ENCODE results near the gene DENND4A.

DENND4A gene

DNA sequence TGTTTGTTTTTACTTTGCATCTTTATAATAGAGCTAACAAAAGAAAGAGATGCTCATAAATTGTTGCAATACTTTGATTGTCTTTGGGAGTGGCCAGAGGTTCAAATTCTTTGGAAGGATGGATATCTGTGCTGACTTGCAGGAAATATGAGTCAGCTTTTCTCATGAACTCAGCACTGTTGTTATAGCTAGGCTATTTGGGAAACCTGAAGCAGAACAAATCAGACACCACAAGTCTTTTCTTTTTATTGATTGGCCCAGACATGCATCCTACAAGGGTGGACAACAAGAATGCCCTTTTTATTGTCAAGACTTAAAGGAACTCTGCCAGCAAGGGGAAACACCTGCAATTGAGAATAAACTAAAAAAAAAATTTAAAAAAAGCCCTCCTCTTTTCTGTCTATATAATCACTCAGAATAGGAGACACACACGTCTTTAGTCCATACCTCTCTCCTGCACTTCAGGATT is 4.6 kb upstream of the DENND4A start:
- no CpG with 5 or more reads among the region's 1 CpG for WGBS, 2 donors (ENCODE audit: extremely low coverage in 2 of 2, insufficient read length in 2 of 2, insufficient replicate concordance in 1 of 2)

DNA sequence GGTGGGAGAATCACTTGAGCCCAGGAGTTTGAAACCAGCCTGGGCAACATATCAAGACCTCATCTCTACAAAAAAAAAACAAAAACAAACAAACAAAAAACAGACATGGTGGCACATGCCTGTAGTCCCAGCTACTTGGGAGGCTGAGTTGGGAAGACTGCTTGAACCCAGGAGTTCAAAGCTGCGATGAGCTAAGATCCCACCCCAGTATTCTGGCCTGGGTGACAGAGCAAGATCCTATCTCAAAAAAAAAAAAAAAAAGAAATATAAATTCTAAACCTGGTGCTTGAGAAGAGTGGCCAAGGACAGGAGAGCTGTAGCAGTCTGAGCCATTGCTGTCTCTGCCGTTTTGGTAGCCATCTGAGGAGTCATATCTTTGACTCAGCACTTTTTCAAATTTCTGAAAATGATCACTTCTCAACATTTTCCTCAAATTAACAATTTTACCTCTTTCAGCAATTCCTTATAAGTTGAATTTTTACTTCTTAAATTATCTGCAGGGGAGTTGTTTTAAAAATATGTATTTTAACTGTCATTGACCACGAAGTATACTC is 3.6 kb upstream of the DENND4A start:
- Histone ChIP-seq H3K14ac (ENCODE audit: low read length) (no peak overlapping the region), H2BK12ac (ENCODE audit: low read length) (no peak overlapping the region), H3K27ac (replicated peaks; ENCODE audit: low read length) (no peak overlapping the region), H3K9me3 (replicated peaks in 1 of 2; ENCODE audit: control insufficient read depth in 2 of 2, insufficient read depth in 1 of 2, low read depth in 1 of 2, low read length in 2 of 2) (no peaks in the 10 kb centered on the region), H3K4me2 (ENCODE audit: insufficient read depth, low read length, poor library complexity, severe bottlenecking) (no peak overlapping the region), H2AFZ (ENCODE audit: low read length) (no peak overlapping the region), H3K36me3 (replicated peaks in 1 of 2; ENCODE audit: control insufficient read depth in 2 of 2, insufficient read depth in 2 of 2, low read length in 2 of 2) (no peaks in the 10 kb centered on the region), H3K4me3 (ENCODE audit: low read length in 2 of 2) (no peak overlapping the region), H3K18ac (ENCODE audit: low read length) (no peak overlapping the region), H3K79me1 (ENCODE audit: low read depth, low read length) (no peaks in the 10 kb centered on the region), H3K4me1 (ENCODE audit: control insufficient read depth in 2 of 2, insufficient read depth in 1 of 2, low read depth in 1 of 2, low read length in 2 of 2) (peaks cover 0 to 2% of the 10 kb centered on the region in 2 donors), H2AK5ac (ENCODE audit: low read depth, low read length) (no peak overlapping the region), H3K9ac (ENCODE audit: low read depth, low read length, poor library complexity) (no peak overlapping the region), H3K23ac (ENCODE audit: low read depth, low read length, poor library complexity) (no peak overlapping the region), H2BK120ac (ENCODE audit: low read depth, low read length) (no peak overlapping the region), H2BK15ac (ENCODE audit: low read length) (no peak overlapping the region), H2BK5ac (ENCODE audit: low read length) (no peak overlapping the region), H4K91ac (ENCODE audit: low read depth, low read length, poor library complexity) (no peak overlapping the region), H3K4ac (ENCODE audit: low read length) (no peak overlapping the region), H3K27me3 (ENCODE audit: control insufficient read depth in 3 of 3, insufficient read depth in 3 of 3, low read depth in 1 of 3, low read length in 3 of 3) (no peaks in the 10 kb centered on the region), H4K8ac (ENCODE audit: low read depth, low read length) (no peak overlapping the region)
- DNase-seq (ENCODE audit: low spot score) = no peak
- WGBS, 2 donors (ENCODE audit: extremely low coverage in 2 of 2, insufficient read length in 2 of 2, insufficient replicate concordance in 1 of 2) = no CpG with 5 or more reads among the region's 3 CpGs

More for the DNA sequence above, 4.6 kb upstream of the DENND4A start:
- H3K23ac ChIP-seq (ENCODE audit: low read depth, low read length, poor library complexity) = no peak overlapping the region
- no peaks in the 10 kb centered on the region for H3K79me1 ChIP-seq (ENCODE audit: low read depth, low read length)
- no peak overlapping the region for H3K18ac ChIP-seq (ENCODE audit: low read length)
- no peaks in the 10 kb centered on the region for H3K9me3 ChIP-seq (replicated peaks in 1 of 2; ENCODE audit: control insufficient read depth in 2 of 2, insufficient read depth in 1 of 2, low read depth in 1 of 2, low read length in 2 of 2)
- H3K4ac ChIP-seq (ENCODE audit: low read length) = no peak overlapping the region
- H4K91ac ChIP-seq (ENCODE audit: low read depth, low read length, poor library complexity) = no peak overlapping the region
- H3K9ac ChIP-seq (ENCODE audit: low read depth, low read length, poor library complexity) = no peak overlapping the region
- DNase-seq (ENCODE audit: low spot score) = no peak
- no peak overlapping the region for H2BK5ac ChIP-seq (ENCODE audit: low read length)
- H3K27me3 ChIP-seq (ENCODE audit: control insufficient read depth in 3 of 3, insufficient read depth in 3 of 3, low read depth in 1 of 3, low read length in 3 of 3) = no peaks in the 10 kb centered on the region
- H2BK120ac ChIP-seq (ENCODE audit: low read depth, low read length) = no peak overlapping the region
- no peak overlapping the region for H3K4me3 ChIP-seq (ENCODE audit: low read length in 2 of 2)
- H3K4me1 ChIP-seq (ENCODE audit: control insufficient read depth in 2 of 2, insufficient read depth in 1 of 2, low read depth in 1 of 2, low read length in 2 of 2) = peaks cover 0 to 2% of the 10 kb centered on the region in 2 donors
- no peak overlapping the region for H4K8ac ChIP-seq (ENCODE audit: low read depth, low read length)
- no peak overlapping the region for H3K4me2 ChIP-seq (ENCODE audit: insufficient read depth, low read length, poor library complexity, severe bottlenecking)
- H2BK15ac ChIP-seq (ENCODE audit: low read length) = no peak overlapping the region
- no peaks in the 10 kb centered on the region for H3K36me3 ChIP-seq (replicated peaks in 1 of 2; ENCODE audit: control insufficient read depth in 2 of 2, insufficient read depth in 2 of 2, low read length in 2 of 2)
- H2AK5ac ChIP-seq (ENCODE audit: low read depth, low read length) = no peak overlapping the region
- H2AFZ ChIP-seq (ENCODE audit: low read length) = no peak overlapping the region
- H3K14ac ChIP-seq (ENCODE audit: low read length) = no peak overlapping the region
- no peak overlapping the region for H2BK12ac ChIP-seq (ENCODE audit: low read length)
- H3K27ac ChIP-seq (replicated peaks; ENCODE audit: low read length) = no peak overlapping the region

DNA sequence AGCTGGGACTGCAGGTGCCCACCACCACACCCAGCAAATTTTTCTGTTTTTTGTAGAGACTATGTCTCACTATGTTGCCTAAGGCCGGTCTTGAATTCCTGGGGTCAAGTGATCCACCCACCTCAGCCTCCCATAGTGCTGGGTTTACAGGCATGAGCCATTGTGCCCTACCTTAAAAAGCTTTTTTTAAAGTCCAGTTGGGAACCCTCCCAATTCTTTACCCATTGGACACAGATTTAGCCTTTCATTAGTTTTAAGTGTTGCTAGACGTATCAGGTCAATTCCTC is 1.7 kb upstream of the DENND4A start:
- H3K27ac ChIP-seq (replicated peaks; ENCODE audit: low read length) = no peak overlapping the region
- peaks cover 0 to 2% of the 10 kb centered on the region in 2 donors for H3K4me1 ChIP-seq (ENCODE audit: control insufficient read depth in 2 of 2, insufficient read depth in 1 of 2, low read depth in 1 of 2, low read length in 2 of 2)
- H3K4me2 ChIP-seq (ENCODE audit: insufficient read depth, low read length, poor library complexity, severe bottlenecking) = no peak overlapping the region
- H3K4ac ChIP-seq (ENCODE audit: low read length) = no peak overlapping the region
- H3K79me1 ChIP-seq (ENCODE audit: low read depth, low read length) = no peaks in the 10 kb centered on the region
- H2BK15ac ChIP-seq (ENCODE audit: low read length) = no peak overlapping the region
- H3K9me3 ChIP-seq (replicated peaks in 1 of 2; ENCODE audit: control insufficient read depth in 2 of 2, insufficient read depth in 1 of 2, low read depth in 1 of 2, low read length in 2 of 2) = no peaks in the 10 kb centered on the region
- H2AFZ ChIP-seq (ENCODE audit: low read length) = no peak overlapping the region
- H4K8ac ChIP-seq (ENCODE audit: low read depth, low read length) = no peak overlapping the region
- DNase-seq (ENCODE audit: low spot score) = no peak
- no peaks in the 10 kb centered on the region for H3K36me3 ChIP-seq (replicated peaks in 1 of 2; ENCODE audit: control insufficient read depth in 2 of 2, insufficient read depth in 2 of 2, low read length in 2 of 2)
- H3K14ac ChIP-seq (ENCODE audit: low read length) = no peak overlapping the region
- H3K9ac ChIP-seq (ENCODE audit: low read depth, low read length, poor library complexity) = no peak overlapping the region
- H3K18ac ChIP-seq (ENCODE audit: low read length) = no peak overlapping the region
- H3K27me3 ChIP-seq (ENCODE audit: control insufficient read depth in 3 of 3, insufficient read depth in 3 of 3, low read depth in 1 of 3, low read length in 3 of 3) = no peaks in the 10 kb centered on the region
- no peak overlapping the region for H2BK120ac ChIP-seq (ENCODE audit: low read depth, low read length)
- no peak overlapping the region for H2BK12ac ChIP-seq (ENCODE audit: low read length)
- H2BK5ac ChIP-seq (ENCODE audit: low read length) = no peak overlapping the region
- no peak overlapping the region for H3K23ac ChIP-seq (ENCODE audit: low read depth, low read length, poor library complexity)
- no peak overlapping the region for H4K91ac ChIP-seq (ENCODE audit: low read depth, low read length, poor library complexity)
- H3K4me3 ChIP-seq (ENCODE audit: low read length in 2 of 2) = no peak overlapping the region
- no CpG with 5 or more reads among the region's 2 CpGs for WGBS, 2 donors (ENCODE audit: extremely low coverage in 2 of 2, insufficient read length in 2 of 2, insufficient replicate concordance in 1 of 2)
- H2AK5ac ChIP-seq (ENCODE audit: low read depth, low read length) = no peak overlapping the region

DNA sequence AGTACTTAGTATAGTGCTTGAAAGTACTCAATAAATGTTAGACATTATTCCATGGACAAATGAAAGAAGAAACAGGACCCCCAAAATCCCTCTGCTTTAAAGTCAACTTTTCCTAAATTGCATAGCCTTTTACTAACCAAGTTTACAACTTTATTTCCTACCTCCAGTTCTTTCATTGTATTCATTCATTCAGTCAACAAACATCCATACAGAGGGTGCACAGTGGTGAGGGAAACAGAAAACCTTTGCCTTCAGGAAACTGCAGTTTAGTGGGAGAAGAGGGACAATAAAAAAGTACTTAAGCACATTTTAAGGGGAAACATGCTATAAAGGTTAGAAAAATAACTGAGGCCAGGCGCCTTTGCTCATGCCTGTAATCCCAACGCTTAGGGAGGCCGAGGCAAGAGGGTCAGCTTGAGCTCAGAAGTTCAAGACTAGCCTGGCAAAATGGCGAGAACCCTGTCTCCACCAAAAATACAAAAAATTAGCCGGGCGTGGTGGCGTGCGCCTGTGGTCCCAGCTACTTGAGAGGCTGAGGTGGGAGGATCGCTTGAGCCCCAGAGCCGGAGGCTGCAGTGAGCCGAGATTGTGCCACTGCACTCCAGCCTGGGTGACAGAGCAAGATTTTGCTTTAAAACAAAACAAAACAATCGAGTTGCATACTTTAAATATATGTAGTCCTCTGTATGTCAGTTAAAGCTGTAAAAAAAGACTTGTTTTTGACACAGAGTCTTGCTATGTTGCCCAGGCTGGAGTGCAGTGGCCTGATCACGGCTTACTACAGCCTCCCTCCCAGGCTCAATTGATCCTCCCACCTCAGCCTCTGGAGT is 1.1 kb upstream of the DENND4A start:
- Histone ChIP-seq H4K8ac (ENCODE audit: low read depth, low read length) (no peak overlapping the region), H2BK15ac (ENCODE audit: low read length) (no peak overlapping the region), H3K9me3 (replicated peaks in 1 of 2; ENCODE audit: control insufficient read depth in 2 of 2, insufficient read depth in 1 of 2, low read depth in 1 of 2, low read length in 2 of 2) (no peaks in the 10 kb centered on the region), H3K18ac (ENCODE audit: low read length) (no peak overlapping the region), H3K27ac (replicated peaks; ENCODE audit: low read length) (no peak overlapping the region), H2BK5ac (ENCODE audit: low read length) (no peak overlapping the region), H3K4ac (ENCODE audit: low read length) (no peak overlapping the region), H3K23ac (ENCODE audit: low read depth, low read length, poor library complexity) (no peak overlapping the region), H4K91ac (ENCODE audit: low read depth, low read length, poor library complexity) (no peak overlapping the region), H3K4me3 (ENCODE audit: low read length in 2 of 2) (peak overlapping the region in 1 of 2 donors; percentile 62), H2AFZ (ENCODE audit: low read length) (peak overlapping the region; percentile 90), H2BK120ac (ENCODE audit: low read depth, low read length) (no peak overlapping the region), H3K4me1 (ENCODE audit: control insufficient read depth in 2 of 2, insufficient read depth in 1 of 2, low read depth in 1 of 2, low read length in 2 of 2) (peaks cover 0 to 2% of the 10 kb centered on the region in 2 donors), H2BK12ac (ENCODE audit: low read length) (no peak overlapping the region), H3K27me3 (ENCODE audit: control insufficient read depth in 3 of 3, insufficient read depth in 3 of 3, low read depth in 1 of 3, low read length in 3 of 3) (no peaks in the 10 kb centered on the region), H3K79me1 (ENCODE audit: low read depth, low read length) (no peaks in the 10 kb centered on the region), H3K36me3 (replicated peaks in 1 of 2; ENCODE audit: control insufficient read depth in 2 of 2, insufficient read depth in 2 of 2, low read length in 2 of 2) (no peaks in the 10 kb centered on the region), H2AK5ac (ENCODE audit: low read depth, low read length) (no peak overlapping the region), H3K14ac (ENCODE audit: low read length) (no peak overlapping the region), H3K9ac (ENCODE audit: low read depth, low read length, poor library complexity) (no peak overlapping the region), H3K4me2 (ENCODE audit: insufficient read depth, low read length, poor library complexity, severe bottlenecking) (no peak overlapping the region)
- WGBS, 2 donors (ENCODE audit: extremely low coverage in 2 of 2, insufficient read length in 2 of 2, insufficient replicate concordance in 1 of 2) = no CpG with 5 or more reads among the region's 13 CpGs
- DNase-seq (ENCODE audit: low spot score) = no peak
